ENCODE results near the gene LEUTX.

The LEUTX gene

DNA sequence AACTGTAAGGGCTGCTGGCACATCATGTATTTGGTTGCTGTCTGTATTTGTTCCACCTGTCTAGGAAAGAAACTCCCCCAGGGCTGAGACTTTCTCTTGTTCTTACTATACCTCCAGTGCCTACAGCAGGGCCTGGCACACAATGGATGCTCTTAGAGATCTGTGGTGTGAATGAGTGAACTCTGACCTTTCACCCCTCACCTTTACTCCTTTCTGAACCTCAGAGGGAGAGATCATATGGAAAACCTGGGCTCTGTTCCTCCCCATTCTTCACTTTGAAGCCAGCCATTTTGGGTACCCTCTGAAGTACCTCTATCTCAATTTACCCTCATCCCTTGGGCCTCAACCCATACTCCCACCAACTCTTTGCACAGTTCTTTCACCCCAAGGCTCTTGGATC, 52.2 kb downstream of the LEUTX start:
- Histone ChIP-seq H3K4me1 (ENCODE audit: insufficient read depth, low read length, severe bottlenecking) (peaks cover 13% of the 10 kb centered on the region), H3K27ac (ENCODE audit: low read depth, low read length, poor library complexity, severe bottlenecking) (no peak overlapping the region), H3K4me3 (ENCODE audit: low read depth, low read length, poor library complexity, severe bottlenecking) (no peak overlapping the region), H3K9me3 (ENCODE audit: low read length) (no peaks in the 10 kb centered on the region), H3K36me3 (ENCODE audit: insufficient read depth, low read length) (peaks cover 72% of the 10 kb centered on the region), H4K20me1 (ENCODE audit: insufficient read depth, low read length) (no peaks in the 10 kb centered on the region), H2AFZ (ENCODE audit: low read length) (no peak overlapping the region), H3K79me2 (ENCODE audit: insufficient read depth, low read length) (no peaks in the 10 kb centered on the region), H3K4me2 (ENCODE audit: low read length) (no peak overlapping the region), H3K9ac (ENCODE audit: low read length) (no peak overlapping the region), H3F3A (ENCODE audit: insufficient read depth, low read length) (no peaks in the 10 kb centered on the region), H3K9me2 (ENCODE audit: low read depth, low read length) (no peaks in the 10 kb centered on the region), H3K27me3 (ENCODE audit: insufficient read depth, low read length) (no peaks in the 10 kb centered on the region)
- TF ChIP-seq EZH2 (IDR thresholded peaks at IDR 0.05; ENCODE audit: borderline replicate concordance, low read length): no peak
- TF ChIP-seq, protein P1, sequence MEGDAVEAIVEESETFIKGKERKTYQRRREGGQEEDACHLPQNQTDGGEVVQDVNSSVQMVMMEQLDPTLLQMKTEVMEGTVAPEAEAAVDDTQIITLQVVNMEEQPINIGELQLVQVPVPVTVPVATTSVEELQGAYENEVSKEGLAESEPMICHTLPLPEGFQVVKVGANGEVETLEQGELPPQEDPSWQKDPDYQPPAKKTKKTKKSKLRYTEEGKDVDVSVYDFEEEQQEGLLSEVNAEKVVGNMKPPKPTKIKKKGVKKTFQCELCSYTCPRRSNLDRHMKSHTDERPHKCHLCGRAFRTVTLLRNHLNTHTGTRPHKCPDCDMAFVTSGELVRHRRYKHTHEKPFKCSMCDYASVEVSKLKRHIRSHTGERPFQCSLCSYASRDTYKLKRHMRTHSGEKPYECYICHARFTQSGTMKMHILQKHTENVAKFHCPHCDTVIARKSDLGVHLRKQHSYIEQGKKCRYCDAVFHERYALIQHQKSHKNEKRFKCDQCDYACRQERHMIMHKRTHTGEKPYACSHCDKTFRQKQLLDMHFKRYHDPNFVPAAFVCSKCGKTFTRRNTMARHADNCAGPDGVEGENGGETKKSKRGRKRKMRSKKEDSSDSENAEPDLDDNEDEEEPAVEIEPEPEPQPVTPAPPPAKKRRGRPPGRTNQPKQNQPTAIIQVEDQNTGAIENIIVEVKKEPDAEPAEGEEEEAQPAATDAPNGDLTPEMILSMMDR (IDR thresholded peaks at IDR 0.05; ENCODE audit: low read length): no peak

DNA sequence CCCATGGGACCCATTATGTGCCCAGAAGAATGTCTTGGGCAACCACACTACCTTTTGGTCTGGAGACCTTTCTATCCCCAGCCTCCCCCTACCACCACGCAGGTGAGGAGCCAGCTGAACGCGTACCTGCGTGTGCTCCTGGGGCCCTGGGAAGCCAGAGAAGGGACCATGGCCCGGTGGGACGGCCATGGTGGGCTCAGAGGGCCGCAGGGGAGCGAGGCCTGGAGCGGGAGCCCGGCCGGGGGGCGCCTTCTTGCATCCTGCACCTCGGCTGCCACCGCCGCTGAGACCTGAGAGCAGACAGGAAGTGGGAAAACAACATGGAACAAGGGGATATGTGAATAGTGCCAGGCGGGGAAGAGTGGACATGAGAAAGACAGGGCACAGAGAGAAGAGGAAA, 53.0 kb downstream of the LEUTX start:
- no peak overlapping the region for H2AFZ ChIP-seq (ENCODE audit: low read length)
- H3K4me3 ChIP-seq (ENCODE audit: low read depth, low read length, poor library complexity, severe bottlenecking): no peak overlapping the region
- no peaks in the 10 kb centered on the region for H3K27me3 ChIP-seq (ENCODE audit: insufficient read depth, low read length)
- H4K20me1 ChIP-seq (ENCODE audit: insufficient read depth, low read length): no peaks in the 10 kb centered on the region
- no peak overlapping the region for H3K4me2 ChIP-seq (ENCODE audit: low read length)
- no peak overlapping the region for H3K27ac ChIP-seq (ENCODE audit: low read depth, low read length, poor library complexity, severe bottlenecking)
- H3K4me1 ChIP-seq (ENCODE audit: insufficient read depth, low read length, severe bottlenecking): peaks cover 13% of the 10 kb centered on the region
- H3K79me2 ChIP-seq (ENCODE audit: insufficient read depth, low read length): no peaks in the 10 kb centered on the region
- H3F3A ChIP-seq (ENCODE audit: insufficient read depth, low read length): no peaks in the 10 kb centered on the region
- no peaks in the 10 kb centered on the region for H3K9me3 ChIP-seq (ENCODE audit: low read length)
- TF ChIP-seq, protein P1 (IDR thresholded peaks at IDR 0.05; ENCODE audit: low read length): no peak
- TF ChIP-seq EZH2 (IDR thresholded peaks at IDR 0.05; ENCODE audit: borderline replicate concordance, low read length): no peak
- no peak overlapping the region for H3K9ac ChIP-seq (ENCODE audit: low read length)
- H3K36me3 ChIP-seq (ENCODE audit: insufficient read depth, low read length): peaks cover 73% of the 10 kb centered on the region
- no peaks in the 10 kb centered on the region for H3K9me2 ChIP-seq (ENCODE audit: low read depth, low read length)

DNA sequence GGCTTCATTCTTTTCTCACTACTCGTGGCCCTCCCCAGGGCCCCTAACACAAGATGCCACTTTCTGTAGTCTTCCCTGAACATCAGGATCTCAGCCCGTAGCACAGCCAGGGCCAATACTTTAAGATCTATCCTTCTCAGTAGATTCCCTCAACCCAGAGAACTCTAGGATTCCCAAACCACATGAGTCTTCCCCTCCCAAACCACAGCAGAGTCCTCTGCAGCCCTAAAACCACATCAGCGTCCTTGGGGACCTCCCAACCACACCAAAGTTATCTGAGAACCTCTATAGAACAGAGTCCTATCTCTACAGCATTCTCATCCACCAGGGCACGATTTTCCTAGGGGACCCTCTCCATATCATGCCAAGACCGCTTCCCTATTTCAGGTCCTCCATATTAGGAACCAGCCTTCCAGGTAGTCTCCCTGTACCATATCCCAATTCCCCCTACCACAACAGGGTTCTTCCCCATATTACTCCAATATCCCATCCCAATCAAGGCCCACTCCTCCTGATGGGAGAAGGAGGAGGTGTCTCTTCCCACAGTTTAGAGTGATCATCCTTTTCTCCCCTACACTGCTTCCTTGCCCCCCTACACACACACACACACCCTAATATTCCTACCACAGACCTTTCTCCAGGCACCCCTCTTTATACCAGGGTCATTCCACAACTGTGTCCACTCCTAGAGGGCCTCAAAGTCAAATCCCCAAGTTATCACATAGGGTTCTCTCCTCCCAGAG, 53.9 kb downstream of the LEUTX start:
- Histone ChIP-seq H3K9ac (ENCODE audit: low read length) (peak overlapping the region; percentile 32; the same call in 1 of the 2 replicates), H3K9me2 (ENCODE audit: low read depth, low read length) (no peaks in the 10 kb centered on the region), H3K4me2 (ENCODE audit: low read length) (no peak overlapping the region), H3K27me3 (ENCODE audit: insufficient read depth, low read length) (no peaks in the 10 kb centered on the region), H3K36me3 (ENCODE audit: insufficient read depth, low read length) (peaks cover 74% of the 10 kb centered on the region), H3K4me1 (ENCODE audit: insufficient read depth, low read length, severe bottlenecking) (peaks cover 13% of the 10 kb centered on the region), H3K9me3 (ENCODE audit: low read length) (no peaks in the 10 kb centered on the region), H3K4me3 (ENCODE audit: low read depth, low read length, poor library complexity, severe bottlenecking) (peak overlapping the region; percentile 69), H2AFZ (ENCODE audit: low read length) (no peak overlapping the region), H3K27ac (ENCODE audit: low read depth, low read length, poor library complexity, severe bottlenecking) (peak overlapping the region; percentile 1), H3K79me2 (ENCODE audit: insufficient read depth, low read length) (no peaks in the 10 kb centered on the region), H4K20me1 (ENCODE audit: insufficient read depth, low read length) (no peaks in the 10 kb centered on the region), H3F3A (ENCODE audit: insufficient read depth, low read length) (no peaks in the 10 kb centered on the region)
- no peak for TF ChIP-seq EZH2 (IDR thresholded peaks at IDR 0.05; ENCODE audit: borderline replicate concordance, low read length)
- TF ChIP-seq, protein P1 (IDR thresholded peaks at IDR 0.05; ENCODE audit: low read length): no peak
